Smooth muscle cell (in vitro differentiated cells): Measurements from ENCODE around the gene MYADM. TPM values are rescaled to one million over a fixed set of nuclear protein-coding genes. Genes with fewer than 3 reads are reported as not detected.
A peak's percentile ranks its signal among the peaks of the same experiment; 100 is the strongest.
"Not testable (repeated sequence)": the region's sequence is repeated elsewhere in the genome, so short reads cannot be mapped to it uniquely, and the experiment has no call there.

Experiments
- DNase-seq: peaks from one replicate; lab custom pipeline; 2025; ENCODE audit not compliant: unreplicated experiment; lab: John Stamatoyannopoulos, UW
- H2AFZ ChIP-seq: fragments of 200-600 bp; sonication (generic); 2 replicates; pipeline ENCODE4 v1.6.0; 2016; ENCODE audit warnings: antibody characterized with exemption, low read depth, mild to moderate bottlenecking
- H3F3A ChIP-seq: fragments of 200-600 bp; sonication (generic); 2 replicates; pipeline ENCODE4 v1.6.0; 2017; ENCODE audit warnings: antibody characterized with exemption, low read depth
- H3K27ac ChIP-seq: fragments of 200-600 bp; sonication (generic); 2 replicates; pipeline ENCODE4 v1.5.1; 2016; ENCODE audit warnings: low read depth, mild to moderate bottlenecking
- H3K27me3 ChIP-seq: fragments of 200-600 bp; sonication (generic); 2 replicates; pipeline ENCODE4 v1.6.1; 2016; ENCODE audit warnings: low read depth, mild to moderate bottlenecking
- H3K36me3 ChIP-seq: fragments of 200-600 bp; sonication (generic); 2 replicates; pipeline ENCODE4 v1.5.1; 2016; ENCODE audit warnings: low read depth
- H3K4me1 ChIP-seq: fragments of 200-600 bp; sonication (generic); 2 replicates; pipeline ENCODE4 v1.5.1; 2016; ENCODE audit warnings: low read depth
- H3K4me2 ChIP-seq: fragments of 200-600 bp; sonication (generic); 2 replicates; pipeline ENCODE4 v1.6.0; 2016; ENCODE audit warnings: mild to moderate bottlenecking
- H3K4me3 ChIP-seq: fragments of 200-600 bp; sonication (generic); 2 replicates; pipeline ENCODE4 v1.5.1; 2016; ENCODE audit warnings: mild to moderate bottlenecking
- H3K79me2 ChIP-seq: fragments of 200-600 bp; sonication (generic); 2 replicates; pipeline ENCODE4 v1.6.0; 2016; ENCODE audit warnings: low read depth, mild to moderate bottlenecking
- H3K9ac ChIP-seq: fragments of 200-600 bp; sonication (generic); 2 replicates; pipeline ENCODE4 v1.6.0; 2016; ENCODE audit warnings: low read depth
- H3K9me3 ChIP-seq: fragments of 200-600 bp; sonication (generic); replicated peaks from 2 replicates; pipeline ENCODE4 v1.5.1; 2016; ENCODE audit warnings: low read depth
- H4K20me1 ChIP-seq: fragments of 200-600 bp; sonication (generic); 2 replicates; pipeline ENCODE4 v1.6.0; 2016; ENCODE audit warnings: low read depth
- CTCF ChIP-seq: fragments of 200-600 bp; sonication (generic); IDR thresholded peaks from 2 replicates; pipeline ENCODE4 v1.5.1; 2017; ENCODE audit warnings: borderline replicate concordance, mild to moderate bottlenecking, antibody characterized with exemption; ENCODE audit not compliant: insufficient read depth, poor library complexity, severe bottlenecking
- WGBS: methylation state at CpG from one replicate; pipeline ENCODE4 v1.1.7; 2016; ENCODE audit warnings: low lambda C conversion rate; 5-methylcytosine and 5-hydroxymethylcytosine counted together
- polyA plus RNA-seq: library from polyadenylated mRNA; unstranded; fragments of >200 nt; fragmentation: Nextera tagmentation; extraction: Ambion mirVana; gene quantifications from 2 replicates; pipeline ENCODE4 v1.2.1, GENCODE V29; 2016
- total RNA-seq: library from RNA; depleted of rRNA; stranded (reverse); fragments of >200 nt; gene quantifications from 2 replicates; pipeline ENCODE4 v1.2.3, GENCODE V29; 2014

Gene MYADM
- total and polyA plus RNA-seq, 2 experiments from 2014 or later, result 97.6 to 193 TPM

- not testable (repeated sequence) for H3K4me2 ChIP-seq, DNase-seq, H3K27me3 ChIP-seq, H3K9ac ChIP-seq, H3K4me3 ChIP-seq, H3K27ac ChIP-seq, H3K9me3 ChIP-seq, H2AFZ ChIP-seq, H3K4me1 ChIP-seq, H3K36me3 ChIP-seq, H3K79me2 ChIP-seq, H3F3A ChIP-seq, H4K20me1 ChIP-seq
- 97% methylated on average over 12 of the region's 12 CpGs for WGBS
Measured at GRCh38 chr19:53840241-53840640, 27.4 kb upstream of the MYADM start.

GRCh38 chr19:53840914-53841313 lies 26.8 kb upstream of the MYADM start:
- peak overlapping the region; percentile 57 for H3K27ac ChIP-seq
- H3K27me3 ChIP-seq, H3K4me3 ChIP-seq, H3K79me2 ChIP-seq, H3F3A ChIP-seq, H2AFZ ChIP-seq, H3K9ac ChIP-seq, H3K36me3 ChIP-seq, H3K4me1 ChIP-seq, H3K9me3 ChIP-seq, H3K4me2 ChIP-seq, H4K20me1 ChIP-seq, DNase-seq: not testable (repeated sequence)
- 52% methylated on average over 4 of the region's 4 CpGs for WGBS

- TF ChIP-seq CTCF, result no peak
- no peaks in the 10 kb centered on the region for H3K79me2 ChIP-seq
- 95% methylated on average over 9 of the region's 9 CpGs for WGBS
Measured at GRCh38 chr19:53844849-53845246, 22.8 kb upstream of the MYADM start.

GRCh38 chr19:53847555-53847954 lies 20.1 kb upstream of the MYADM start:
- Histone ChIP-seq H3K4me1 (peaks cover 10% of the 10 kb centered on the region), H3K27me3 (no peaks in the 10 kb centered on the region), H3K9ac (no peak overlapping the region), H3K36me3 (no peaks in the 10 kb centered on the region), H3K4me3 (no peak overlapping the region), H4K20me1 (no peaks in the 10 kb centered on the region), H3K9me3 (no peaks in the 10 kb centered on the region), H3K27ac (no peak overlapping the region), H3K79me2 (no peaks in the 10 kb centered on the region), H3F3A (no peaks in the 10 kb centered on the region), H3K4me2 (no peak overlapping the region), H2AFZ (no peak overlapping the region)
- DNase-seq, result no peak
- 77% methylated on average over 8 of the region's 8 CpGs for WGBS
- TF ChIP-seq CTCF, result no peak

More at GRCh38 chr19:53844849-53845246, 22.8 kb upstream of the MYADM start:
- Histone ChIP-seq H3K27me3 (no peaks in the 10 kb centered on the region), H3K9ac (no peak overlapping the region), H3K4me3 (no peak overlapping the region), H2AFZ (no peak overlapping the region), H3K9me3 (no peaks in the 10 kb centered on the region), H3F3A (peaks cover 5% of the 10 kb centered on the region), H3K36me3 (no peaks in the 10 kb centered on the region), H3K4me2 (no peak overlapping the region), H3K27ac (no peak overlapping the region), H4K20me1 (no peaks in the 10 kb centered on the region), H3K4me1 (peaks cover 4% of the 10 kb centered on the region)
- no peak for DNase-seq

- Histone ChIP-seq H3K9me3 (no peaks in the 10 kb centered on the region), H4K20me1 (no peaks in the 10 kb centered on the region), H2AFZ (no peak overlapping the region), H3K9ac (no peak overlapping the region), H3K27me3 (no peaks in the 10 kb centered on the region), H3F3A (no peaks in the 10 kb centered on the region), H3K27ac (no peak overlapping the region), H3K36me3 (no peaks in the 10 kb centered on the region), H3K4me3 (no peak overlapping the region), H3K4me1 (peaks cover 14% of the 10 kb centered on the region), H3K79me2 (no peaks in the 10 kb centered on the region), H3K4me2 (no peak overlapping the region)
- WGBS, result 88% methylated on average over 11 of the region's 11 CpGs
- no peak for DNase-seq
- TF ChIP-seq CTCF, result no peak
Measured at GRCh38 chr19:53849237-53849676, 18.4 kb upstream of the MYADM start.
